BJ (cell line): ENCODE results near the gene SLC35E2B. TPM values are rescaled to one million over a fixed set of nuclear protein-coding genes. Genes with fewer than 3 reads are reported as not detected.

Experiments
- CTCF ChIA-PET: fragments of 350-600 bp; formaldehyde crosslinking; extraction: SDS; loops from one replicate; lab custom pipeline; 2021; ENCODE audit warnings: antibody characterized with exemption, inconsistent platforms; lab: Yijun Ruan, JAX
- POLR2A ChIA-PET: fragments of 300-600 bp; sonication (Branson Sonifier 250); formaldehyde crosslinking; extraction: SDS; loops from one replicate; lab custom pipeline; 2021; ENCODE audit warnings: antibody characterized with exemption; lab: Charles Lee
- DNase-seq: peaks from one replicate; pipeline ENCODE4 v3.0.0-alpha.2; 2011; ENCODE audit warnings: low read depth
- H3K27me3 ChIP-seq: 2 replicates; pipeline ENCODE4 v1.6.0; 2011; ENCODE audit warnings: low read length; ENCODE audit not compliant: control insufficient read depth, insufficient read depth
- H3K36me3 ChIP-seq: 2 replicates; pipeline ENCODE4 v1.5.1; 2011; ENCODE audit warnings: low read length; ENCODE audit not compliant: control insufficient read depth, insufficient read depth
- H3K4me3 ChIP-seq: 2 replicates; pipeline ENCODE4 v1.5.1; 2011; ENCODE audit warnings: low read depth, mild to moderate bottlenecking, control low read depth, low read length
- CTCF ChIP-seq: IDR thresholded peaks from 2 replicates; pipeline ENCODE4 v1.5.1; 2011; ENCODE audit warnings: low read depth, mild to moderate bottlenecking, control low read depth, inconsistent platforms, low read length, moderate library complexity; ENCODE audit not compliant: insufficient read depth
- polyA plus RNA-seq: library from polyadenylated mRNA; depleted of rRNA; stranded (reverse); fragments of >200 nt; gene quantifications from 2 replicates; pipeline ENCODE4 v1.2.3, GENCODE V29; 2011

Gene SLC35E2B
- polyA plus RNA-seq, 1 experiment, result 15.8 TPM

GRCh38 chr1:1614204-1614953 is 78.2 kb downstream of the SLC35E2B start:
- no peak for TF ChIP-seq CTCF
- no peaks in the 10 kb centered on the region for H3K27me3 ChIP-seq
- H3K36me3 ChIP-seq, result peaks cover 11% of the 10 kb centered on the region
- no peak for DNase-seq
- H3K4me3 ChIP-seq, result peak overlapping the region; percentile 100
- ChIA-PET POLR2A (no interaction called here), CTCF (interaction anchor here (3.4 kb wide), 1 partner anchor 11 kb away, joined by 13 read pairs; no protein-coding TSS in a partner anchor)

GRCh38 chr1:1613509-1614082 is 79.0 kb downstream of the SLC35E2B start:
- Histone ChIP-seq H3K4me3 (peak overlapping the region; percentile 100), H3K27me3 (no peaks in the 10 kb centered on the region), H3K36me3 (peaks cover 10% of the 10 kb centered on the region)
- no peak for DNase-seq
- CTCF ChIA-PET, result interaction anchor here (0.6 to 3.4 kb wide), 2 partner anchors 11 to 431 kb away, joined by 3 to 13 read pairs; no protein-coding TSS in a partner anchor
- POLR2A ChIA-PET, result no interaction called here
- no peak for TF ChIP-seq CTCF

- Histone ChIP-seq H3K4me3 (no peak overlapping the region), H3K36me3 (no peaks in the 10 kb centered on the region; the same call in 1 of the 2 replicates), H3K27me3 (no peaks in the 10 kb centered on the region)
- POLR2A ChIA-PET, result interaction anchor here (0.7 kb wide), 1 partner anchor 10 kb away, joined by 8 read pairs; no protein-coding TSS in a partner anchor
- no peak for DNase-seq
- CTCF ChIA-PET, result no interaction called here
- TF ChIP-seq CTCF, result no peak
Measured at GRCh38 chr1:1612104-1612400, 80.5 kb downstream of the SLC35E2B start.

- DNase-seq, result no peak
- POLR2A ChIA-PET, result no interaction called here
- no peak overlapping the region for H3K4me3 ChIP-seq
- no peaks in the 10 kb centered on the region; the same call in 1 of the 2 replicates for H3K36me3 ChIP-seq
- TF ChIP-seq CTCF, result no peak
- H3K27me3 ChIP-seq, result no peaks in the 10 kb centered on the region
- CTCF ChIA-PET, result no interaction called here
Measured at GRCh38 chr1:1610796-1611195, 81.8 kb downstream of the SLC35E2B start.

- Histone ChIP-seq H3K4me3 (no peak overlapping the region), H3K27me3 (no peaks in the 10 kb centered on the region), H3K36me3 (no peaks in the 10 kb centered on the region; the same call in 1 of the 2 replicates)
- no peak for DNase-seq
- TF ChIP-seq CTCF, result no peak
- CTCF ChIA-PET, result no interaction called here
- POLR2A ChIA-PET, result no interaction called here
Measured at GRCh38 chr1:1609822-1610485, 82.6 kb downstream of the SLC35E2B start.
